B cell (primary cell): ENCODE measurements around the gene DNAJA4. TPM values are rescaled to one million over a fixed set of nuclear protein-coding genes. Genes with fewer than 3 reads are reported as not detected.

Source experiments
- ATAC-seq: fragments of 200-7000 bp; cut with Tn5 transposase; one replicate; pipeline ENCODE4 v1.10.0; 2021; ENCODE audit warnings: low read depth, mild to moderate bottlenecking, moderate number of reproducible peaks, moderate library complexity
- CTCF ChIA-PET: fragments of 350-600 bp; sonication (Branson Sonifier 250); formaldehyde crosslinking; loops from one replicate; lab custom pipeline; 2021; ENCODE audit warnings: antibody characterized with exemption, inconsistent platforms; lab: Charles Lee
- POLR2A ChIA-PET: fragments of 350-600 bp; sonication (Branson Sonifier 250); formaldehyde crosslinking; loops from one replicate; lab custom pipeline; 2021; ENCODE audit warnings: antibody characterized with exemption; lab: Charles Lee
- DNase-seq: peaks from one replicate; pipeline ENCODE4 v3.0.0; 2013
- H2AFZ ChIP-seq: 2 replicates; pipeline ENCODE4 v1.6.1; 2012; ENCODE audit warnings: mild to moderate bottlenecking, low read depth, low read length; ENCODE audit not compliant: insufficient read depth, poor library complexity, severe bottlenecking
- H3K27ac ChIP-seq, 2 donors: 1 replicate in 1 of 2; 2 replicates in 1 of 2; pipeline ENCODE4 v1.5.1; 2012 to 2013; ENCODE audit warnings: low read length in 2 of 2, mild to moderate bottlenecking in 2 of 2, moderate library complexity in 1 of 2
- H3K27me3 ChIP-seq, 4 experiments: fragments of 200-600 bp in 1 of 4; sonication (generic) in 1 of 4; replicated peaks in 1 of 4; 1 replicate in 2 of 4; 2 replicates in 2 of 4; pipeline versions ENCODE4 v1.6.1 to v1.7.0; 2013 to 2016; ENCODE audit warnings: low read length in 3 of 4, mild to moderate bottlenecking in 2 of 4, mixed read lengths in 1 of 4, moderate library complexity in 1 of 4; ENCODE audit not compliant: insufficient read depth in 4 of 4, control insufficient read depth in 3 of 4; ENCODE audit errors: control extremely low read depth in 1 of 4
- H3K36me3 ChIP-seq, 2 experiments: replicated peaks in 1 of 2; 1 replicate in 1 of 2; 2 replicates in 1 of 2; pipeline versions ENCODE4 v1.6.1 to v1.7.1; 2013; ENCODE audit warnings: low read length in 1 of 2; ENCODE audit not compliant: insufficient read depth in 2 of 2, control insufficient read depth in 1 of 2; ENCODE audit errors: control extremely low read depth in 1 of 2, extremely low read depth in 1 of 2
- H3K4me1 ChIP-seq, 2 donors: fragments of 200-600 bp in 1 of 2; sonication (generic) in 1 of 2; 1 replicate in 1 of 2; 2 replicates in 1 of 2; pipeline versions ENCODE4 v1.5.1 to v1.6.1; 2013 to 2017; ENCODE audit warnings: low read length in 2 of 2; ENCODE audit not compliant: control insufficient read depth in 2 of 2, insufficient read depth in 2 of 2
- H3K4me2 ChIP-seq: replicated peaks from 2 replicates; pipeline ENCODE3; 2012; ENCODE audit warnings: mild to moderate bottlenecking, low read depth, low read length; ENCODE audit not compliant: poor library complexity, severe bottlenecking
- H3K4me3 ChIP-seq, 5 experiments: fragments of 200-600 bp in 1 of 5; sonication (generic) in 1 of 5; 1 replicate in 3 of 5; 2 replicates in 2 of 5; pipeline versions ENCODE4 v1.5.1 to v1.7.0; 2011 to 2016; ENCODE audit warnings: low read length in 4 of 5, mild to moderate bottlenecking in 4 of 5, low read depth in 2 of 5, control low read depth in 1 of 5, moderate library complexity in 1 of 5; ENCODE audit not compliant: insufficient read depth in 1 of 5; ENCODE audit errors: control extremely low read depth in 1 of 5, extremely low read depth in 1 of 5
- H3K79me2 ChIP-seq: fragments of 200-600 bp; sonication (generic); one replicate; pipeline ENCODE4 v1.6.0; 2016; ENCODE audit warnings: low read length; ENCODE audit not compliant: control insufficient read depth, insufficient read depth
- H3K9ac ChIP-seq: fragments of 200-600 bp; sonication (generic); 2 replicates; pipeline ENCODE4 v1.6.1; 2017; ENCODE audit warnings: mild to moderate bottlenecking, low read length, moderate library complexity
- H3K9me3 ChIP-seq, 3 donors: one replicate each; pipeline versions ENCODE4 v1.6.1 to v1.7.1; 2013; ENCODE audit warnings: low read length in 2 of 3; ENCODE audit not compliant: control insufficient read depth in 2 of 3, insufficient read depth in 1 of 3; ENCODE audit errors: control extremely low read depth in 1 of 3
- H4K20me1 ChIP-seq: 2 replicates; pipeline ENCODE4 v1.6.0; 2012; ENCODE audit warnings: mild to moderate bottlenecking, low read length; ENCODE audit not compliant: insufficient read depth, control insufficient read depth, poor library complexity, severe bottlenecking
- H3K27ac Mint-ChIP-seq: one replicate; pipeline ENCODE4 v1.8.0; 2021; ENCODE audit warnings: mixed read lengths
- H3K27me3 Mint-ChIP-seq: one replicate; pipeline ENCODE4 v1.8.0; 2021; ENCODE audit warnings: mixed read lengths
- H3K4me1 Mint-ChIP-seq: one replicate; pipeline ENCODE4 v1.8.0; 2021; ENCODE audit warnings: mixed read lengths
- H3K4me3 Mint-ChIP-seq: one replicate; pipeline ENCODE4 v1.8.0; 2021; ENCODE audit warnings: mixed read lengths
- H3K9me3 Mint-ChIP-seq: one replicate; pipeline ENCODE4 v1.8.0; 2022; ENCODE audit warnings: mixed read lengths; ENCODE audit not compliant: insufficient read depth
- EZH2 ChIP-seq: IDR thresholded peaks from 2 replicates; pipeline ENCODE4 v1.6.1; 2012; ENCODE audit warnings: borderline replicate concordance, low read depth, mild to moderate bottlenecking, moderate library complexity, low read length; ENCODE audit not compliant: insufficient read depth, poor library complexity, severe bottlenecking
- WGBS: methylation state at CpG from one replicate; pipeline ENCODE4 v1.1.5; 2013; ENCODE audit warnings: missing lambda C conversion rate; ENCODE audit not compliant: insufficient coverage; 5-methylcytosine and 5-hydroxymethylcytosine counted together
- intact Hi-C: fragments of 100-400 bp; cut with micrococcal nuclease; formaldehyde crosslinking; loops from one replicate; pipeline ENCODE4 v1.10.0; 2022
- polyA plus RNA-seq: library from polyadenylated mRNA; depleted of rRNA; stranded (reverse); fragments of >200 nt; gene quantifications from 2 replicates; pipeline ENCODE4 v1.2.3, GENCODE V29; 2012
- total RNA-seq, 2 donors: library from RNA; stranded (reverse); fragments of 120-200 nt in 1 of 2; gene quantifications; 1 replicate in 1 of 2; 2 replicates in 1 of 2; pipeline versions ENCODE4 v1.2.3 to v1.2.4, GENCODE V29; 2013 to 2022
- TF ChIP-seq, protein P1 (sequence below): fragments of 200-600 bp; IDR thresholded peaks from one replicate; pipeline ENCODE4 v1.8.0; 2022; ENCODE audit warnings: antibody characterized with exemption, mild to moderate bottlenecking

Gene DNAJA4
- total and polyA plus RNA-seq, 2 donors (not counting 1 experiment from before 2014, with no cell fraction given), result 13.2 to 20.0 TPM

DNA sequence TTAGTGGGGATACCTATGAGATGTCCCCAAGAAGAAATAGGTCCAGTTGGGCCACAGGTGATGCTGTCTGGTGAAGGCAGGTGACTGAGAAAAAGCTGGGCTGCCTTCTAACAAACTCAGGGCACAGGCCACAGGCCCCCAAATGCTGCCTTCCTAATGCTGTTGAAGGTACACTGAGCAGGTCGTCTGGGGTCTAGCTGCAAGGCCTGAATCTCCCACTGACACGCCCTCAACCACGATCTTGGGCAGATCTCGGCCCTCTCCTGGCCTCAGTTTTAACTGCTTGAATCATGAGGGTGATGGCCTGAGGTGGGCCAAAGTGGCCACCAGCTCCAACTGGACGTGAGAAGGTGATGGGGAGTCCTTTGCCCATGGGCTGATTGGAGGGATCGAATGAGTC, 27.9 kb upstream of the DNAJA4 start:
- no peaks in the 10 kb centered on the region for H3K9me3 ChIP-seq
- WGBS, result 93% methylated on average over 3 of the region's 6 CpGs
- H3K4me2 ChIP-seq, result no peak overlapping the region
- H3K79me2 ChIP-seq, result no peaks in the 10 kb centered on the region
- no peaks in the 10 kb centered on the region for H3K9me3 Mint-ChIP-seq
- no peaks in the 10 kb centered on the region for H3K4me1 Mint-ChIP-seq
- H3K4me1 ChIP-seq, result no peaks in the 10 kb centered on the region
- H3K4me3 ChIP-seq, result no peak overlapping the region
- H3K9ac ChIP-seq, result no peak overlapping the region
- no peaks in the 10 kb centered on the region for H4K20me1 ChIP-seq
- no peaks in the 10 kb centered on the region for H3K36me3 ChIP-seq
- H3K27me3 Mint-ChIP-seq, result peaks cover 7% of the 10 kb centered on the region
- peaks cover 0 to 9% (median 0%) of the 10 kb centered on the region in 4 experiments for H3K27me3 ChIP-seq
- DNase-seq (no peak), ATAC-seq (no peak)
- ChIA-PET CTCF (interaction anchor here (1.1 to 1.4 kb wide), 4 partner anchors 41 to 326 kb away, joined by 3 to 5 read pairs (median 4); no protein-coding TSS in a partner anchor), POLR2A (no interaction called here)
- no peak for TF ChIP-seq EZH2
- TF ChIP-seq, protein P1, sequence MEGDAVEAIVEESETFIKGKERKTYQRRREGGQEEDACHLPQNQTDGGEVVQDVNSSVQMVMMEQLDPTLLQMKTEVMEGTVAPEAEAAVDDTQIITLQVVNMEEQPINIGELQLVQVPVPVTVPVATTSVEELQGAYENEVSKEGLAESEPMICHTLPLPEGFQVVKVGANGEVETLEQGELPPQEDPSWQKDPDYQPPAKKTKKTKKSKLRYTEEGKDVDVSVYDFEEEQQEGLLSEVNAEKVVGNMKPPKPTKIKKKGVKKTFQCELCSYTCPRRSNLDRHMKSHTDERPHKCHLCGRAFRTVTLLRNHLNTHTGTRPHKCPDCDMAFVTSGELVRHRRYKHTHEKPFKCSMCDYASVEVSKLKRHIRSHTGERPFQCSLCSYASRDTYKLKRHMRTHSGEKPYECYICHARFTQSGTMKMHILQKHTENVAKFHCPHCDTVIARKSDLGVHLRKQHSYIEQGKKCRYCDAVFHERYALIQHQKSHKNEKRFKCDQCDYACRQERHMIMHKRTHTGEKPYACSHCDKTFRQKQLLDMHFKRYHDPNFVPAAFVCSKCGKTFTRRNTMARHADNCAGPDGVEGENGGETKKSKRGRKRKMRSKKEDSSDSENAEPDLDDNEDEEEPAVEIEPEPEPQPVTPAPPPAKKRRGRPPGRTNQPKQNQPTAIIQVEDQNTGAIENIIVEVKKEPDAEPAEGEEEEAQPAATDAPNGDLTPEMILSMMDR, result no peak
- no peak overlapping the region for H3K27ac Mint-ChIP-seq
- H3K4me3 Mint-ChIP-seq, result no peak overlapping the region
- no peak overlapping the region for H3K27ac ChIP-seq
- H2AFZ ChIP-seq, result no peak overlapping the region
- intact Hi-C loops, result no loop called here

DNA sequence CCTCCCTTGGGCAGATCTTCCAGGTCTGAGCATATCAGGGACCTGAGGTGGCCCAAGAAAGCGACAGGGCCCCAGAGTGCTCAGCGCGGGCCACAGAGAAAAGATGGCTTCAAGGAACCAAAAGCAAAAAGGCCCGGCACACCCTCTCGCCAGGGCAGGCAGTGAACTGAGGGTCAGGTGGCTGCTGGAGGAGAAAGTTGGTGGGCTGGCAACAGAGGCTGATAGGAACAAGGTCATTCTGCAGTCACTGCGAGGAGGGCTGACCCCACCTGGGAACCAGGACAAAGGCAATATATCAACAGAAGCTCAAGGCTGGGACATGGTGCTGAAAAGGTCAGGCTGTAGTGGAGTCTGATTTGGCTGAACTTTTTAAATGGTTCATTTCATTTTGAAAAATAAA, 27.2 kb upstream of the DNAJA4 start:
- Histone ChIP-seq H3K27ac (no peak overlapping the region), H3K27me3 (peaks cover 0 to 9% (median 0%) of the 10 kb centered on the region in 4 experiments), H3K4me3 (no peak overlapping the region), H3K9ac (no peak overlapping the region), H3K79me2 (no peaks in the 10 kb centered on the region), H4K20me1 (no peaks in the 10 kb centered on the region), H3K4me1 (no peaks in the 10 kb centered on the region), H3K36me3 (no peaks in the 10 kb centered on the region), H3K4me2 (no peak overlapping the region), H3K9me3 (no peaks in the 10 kb centered on the region), H2AFZ (no peak overlapping the region)
- intact Hi-C loops, result no loop called here
- DNase-seq (no peak), ATAC-seq (no peak)
- WGBS, result 82% methylated on average over 6 of the region's 6 CpGs
- Mint-ChIP-seq H3K9me3 (no peaks in the 10 kb centered on the region), H3K4me3 (no peak overlapping the region), H3K4me1 (no peaks in the 10 kb centered on the region), H3K27me3 (peaks cover 7% of the 10 kb centered on the region), H3K27ac (no peak overlapping the region)
- no peak for TF ChIP-seq EZH2
- TF ChIP-seq, protein P1, result no peak
- CTCF ChIA-PET, result interaction anchor here (1.4 kb wide), 1 partner anchor 42 kb away, joined by 5 read pairs; no protein-coding TSS in a partner anchor
- POLR2A ChIA-PET, result no interaction called here
